HFFc6 (cell line): Measurements from ENCODE around the gene DENND1C. TPM values are rescaled to one million over a fixed set of nuclear protein-coding genes. Genes with fewer than 3 reads are reported as not detected.
"Not testable (repeated sequence)": the region's sequence is repeated elsewhere in the genome, so short reads cannot be mapped to it uniquely, and the experiment has no call there.

Experiments
- DNase-seq: peaks from one replicate; pipeline ENCODE4 v3.0.0-alpha.2; 2018
- H3K27ac Mint-ChIP-seq: 2 replicates; pipeline ENCODE4 v1.8.0; 2020; ENCODE audit warnings: mild to moderate bottlenecking, mixed read lengths
- H3K27me3 Mint-ChIP-seq: 2 replicates; pipeline ENCODE4 v1.8.0; 2021; ENCODE audit warnings: mild to moderate bottlenecking, moderate library complexity, mixed read lengths; ENCODE audit not compliant: insufficient read depth
- H3K36me3 Mint-ChIP-seq: 2 replicates; pipeline ENCODE4 v1.8.0; 2021; ENCODE audit warnings: low read depth, mixed read lengths
- H3K4me1 Mint-ChIP-seq: 2 replicates; pipeline ENCODE4 v1.8.0; 2020; ENCODE audit warnings: low read depth, mixed read lengths
- H3K4me3 Mint-ChIP-seq: 2 replicates; pipeline ENCODE4 v1.8.0; 2020; ENCODE audit warnings: mild to moderate bottlenecking, moderate library complexity, mixed read lengths
- H3K9me3 Mint-ChIP-seq: 2 replicates; pipeline ENCODE4 v1.8.0; 2020; ENCODE audit warnings: mild to moderate bottlenecking, mixed read lengths
- CTCF ChIP-seq: fragments of 200-600 bp; sonication (generic); IDR thresholded peaks from 2 replicates; pipeline ENCODE4 v1.5.0; 2021; ENCODE audit warnings: antibody characterized with exemption, mild to moderate bottlenecking
- total RNA-seq, 6 experiments: library from RNA; stranded (reverse); fragmentation: NEBNext Ultra II Directional; extraction: Animal tissue kit (Norgen Biotek cat#: 25700); gene quantifications; 2 replicates in 1 of 6; 3 replicates in 5 of 6; pipeline ENCODE4 v1.2.3, GENCODE V29; 2021

Gene DENND1C
- total RNA-seq, 6 experiments from 2014 or later, result not detected

GRCh38 chr19:6510618-6511017 lies 29.0 kb upstream of the DENND1C start:
- H3K27me3 Mint-ChIP-seq, result peaks cover 9% of the 10 kb centered on the region
- H3K9me3 Mint-ChIP-seq, result no peaks in the 10 kb centered on the region
- H3K4me1 Mint-ChIP-seq, result no peaks in the 10 kb centered on the region
- H3K36me3 Mint-ChIP-seq, result no peaks in the 10 kb centered on the region
- H3K27ac Mint-ChIP-seq, result no peak overlapping the region
- no peak overlapping the region for H3K4me3 Mint-ChIP-seq
- DNase-seq, result no peak
- TF ChIP-seq CTCF, result no peak

DNA sequence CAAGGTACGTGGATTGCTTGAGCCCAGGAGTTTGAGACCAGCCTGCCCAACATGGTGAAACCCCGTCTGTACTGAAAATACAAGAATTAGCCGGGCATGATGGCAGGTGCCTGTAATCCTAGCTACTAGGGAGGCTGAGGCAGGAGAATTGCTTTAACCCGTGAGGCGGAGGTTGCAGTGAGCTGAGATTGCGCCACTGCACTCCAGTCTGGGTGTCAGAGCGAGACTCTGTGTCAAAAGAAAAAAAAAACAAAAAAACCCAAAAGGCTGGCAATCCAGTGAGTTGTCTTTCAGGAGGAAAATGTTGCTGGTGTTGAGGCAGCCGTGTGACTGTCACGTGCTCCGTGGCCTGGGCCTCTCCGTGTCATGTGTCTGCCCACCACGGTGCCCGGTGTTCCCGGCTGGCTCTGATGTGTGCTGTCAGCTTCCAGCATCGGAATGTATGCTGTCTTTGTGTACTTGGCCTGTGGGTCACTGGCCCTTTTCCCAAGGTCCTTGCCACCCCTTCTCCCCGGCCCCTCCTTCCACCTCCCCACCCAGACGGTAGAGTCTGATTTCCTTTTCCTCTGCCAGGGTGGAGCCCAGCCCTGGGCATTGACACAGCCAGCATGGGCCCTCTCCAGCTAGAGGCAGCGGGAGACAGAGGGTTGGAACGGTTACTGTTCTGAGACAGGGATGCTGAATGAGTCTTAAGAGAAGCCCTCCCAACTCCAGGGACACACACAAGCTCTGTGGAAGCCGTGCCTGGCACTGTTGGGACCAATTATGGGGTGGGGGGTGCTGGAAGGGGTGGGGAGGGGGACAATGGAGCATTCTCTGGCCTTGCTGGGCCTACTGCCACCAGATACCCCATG lies 27.8 kb upstream of the DENND1C start:
- Mint-ChIP-seq H3K4me3 (no peak overlapping the region), H3K9me3 (no peaks in the 10 kb centered on the region), H3K27ac (no peak overlapping the region), H3K27me3 (peaks cover 7% of the 10 kb centered on the region), H3K36me3 (no peaks in the 10 kb centered on the region), H3K4me1 (no peaks in the 10 kb centered on the region)
- DNase-seq, result no peak
- no peak for TF ChIP-seq CTCF

- H3K36me3 Mint-ChIP-seq, H3K27me3 Mint-ChIP-seq, DNase-seq: not testable (repeated sequence)
Measured at GRCh38 chr19:6508028-6508771, 26.6 kb upstream of the DENND1C start.

DNA sequence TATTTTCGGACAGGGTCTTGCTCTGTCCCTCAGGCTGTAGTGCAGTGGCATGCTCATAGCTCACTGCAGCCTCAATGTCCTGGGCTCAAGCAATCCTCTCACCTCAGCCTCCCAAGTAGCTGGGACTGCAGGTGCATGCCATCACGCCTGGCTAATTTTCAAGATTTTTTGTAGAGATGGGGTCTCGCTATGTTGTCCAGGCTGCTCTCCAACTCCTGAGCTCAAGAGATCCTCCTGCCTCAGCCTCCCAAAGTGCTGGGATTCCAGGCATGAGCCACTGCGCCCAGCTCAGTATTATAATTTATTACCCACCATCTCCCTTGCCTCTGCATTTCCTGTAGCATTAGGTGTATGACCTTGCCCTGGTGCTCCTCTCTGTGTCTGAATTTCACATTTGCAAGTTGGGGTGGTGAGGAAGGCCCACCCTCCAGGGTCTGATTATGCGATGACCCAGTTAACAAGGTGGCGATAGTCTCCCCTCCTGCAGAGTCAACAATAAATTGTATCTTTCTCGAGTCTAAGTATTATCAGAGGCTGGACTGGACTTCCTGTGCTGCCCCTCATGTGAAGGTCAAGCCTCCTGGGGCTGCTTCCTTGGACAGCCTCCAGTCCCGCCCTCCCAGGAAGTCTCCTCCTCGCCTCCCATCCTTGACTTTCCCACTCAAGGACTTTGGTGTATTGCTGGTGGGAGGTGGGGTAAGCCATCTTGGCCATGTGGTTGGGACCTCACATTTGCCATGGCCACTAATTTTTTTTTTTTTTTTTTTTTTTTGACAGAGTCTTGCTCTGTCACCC lies 22.0 kb upstream of the DENND1C start:
- H3K9me3 Mint-ChIP-seq, result no peaks in the 10 kb centered on the region
- H3K4me3 Mint-ChIP-seq, result no peak overlapping the region
- H3K4me1 Mint-ChIP-seq, result no peaks in the 10 kb centered on the region
- H3K36me3 Mint-ChIP-seq, result no peaks in the 10 kb centered on the region
- no peak overlapping the region for H3K27ac Mint-ChIP-seq
- DNase-seq, result no peak
- H3K27me3 Mint-ChIP-seq, result peaks cover 17% of the 10 kb centered on the region
- no peak for TF ChIP-seq CTCF

More at GRCh38 chr19:6508028-6508771, 26.6 kb upstream of the DENND1C start:
- H3K27ac Mint-ChIP-seq, H3K9me3 Mint-ChIP-seq, H3K4me1 Mint-ChIP-seq, H3K4me3 Mint-ChIP-seq: not testable (repeated sequence)

DNA sequence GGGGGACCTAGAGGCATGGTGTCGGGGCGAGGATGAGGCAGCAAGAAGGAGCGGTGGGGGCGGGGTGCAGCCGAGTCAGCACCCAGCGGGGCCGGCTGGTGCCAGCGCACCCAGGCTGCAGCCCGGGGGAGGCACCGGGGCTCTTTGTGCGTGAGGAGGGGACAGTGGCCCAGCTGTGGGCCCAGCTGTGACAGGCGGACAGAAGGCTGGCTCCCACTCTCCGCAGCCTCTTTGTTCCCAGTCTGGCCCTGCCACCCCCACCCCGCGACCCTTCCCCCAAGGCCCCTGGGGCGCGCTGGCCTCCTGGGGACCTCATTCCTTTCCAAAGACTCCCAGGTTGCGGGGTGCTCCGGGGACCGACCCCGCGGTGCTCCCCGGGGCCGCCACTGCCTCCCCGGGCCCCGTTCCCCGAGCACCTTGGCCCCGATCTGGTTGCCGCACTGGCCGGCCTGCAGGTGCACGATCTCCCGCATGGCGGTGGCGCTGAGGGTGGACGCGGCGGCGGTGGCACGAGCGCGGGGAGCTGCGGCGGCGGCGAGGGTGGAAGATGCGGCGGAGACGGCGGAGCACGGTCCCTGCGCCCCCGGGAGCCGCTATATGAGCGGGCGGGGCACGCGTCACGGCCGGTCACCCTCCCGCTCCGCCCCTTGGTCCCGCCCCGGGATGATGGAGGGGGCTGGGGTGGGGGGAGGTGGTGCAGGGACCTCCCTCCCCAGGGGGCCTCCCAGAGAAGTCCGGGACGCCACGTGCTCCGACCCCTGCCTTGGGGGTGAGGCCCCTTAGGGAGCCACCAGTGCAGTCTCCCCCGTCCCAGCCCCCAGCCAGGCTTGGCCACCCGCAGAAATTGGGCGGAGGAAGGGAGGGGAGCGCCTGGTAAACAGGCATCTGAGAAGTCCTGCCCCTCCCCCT lies 20.4 kb upstream of the DENND1C start, which contains the start of gene TUBB4A:
Gene TUBB4A, minus strand, starts transcription at position 570 of the 909 bp plus-strand sequence. Its CDS starts 97 bp downstream, at position 473.
- Mint-ChIP-seq H3K9me3 (no peaks in the 10 kb centered on the region), H3K4me3 (no peak within 1 kb of the TSS), H3K4me1 (no peaks in the 10 kb centered on the region), H3K27me3 (peaks cover 16% of the 10 kb centered on the region), H3K36me3 (no peaks in the 10 kb centered on the region), H3K27ac (no peak within 1 kb of the TSS)
- DNase-seq, result no peak
- TF ChIP-seq CTCF, result no peak
